ENCODE results near the gene FOXJ3. TPM values are rescaled to one million over a fixed set of nuclear protein-coding genes. Genes with fewer than 3 reads are reported as not detected.

The FOXJ3 gene
- total and polyA plus RNA-seq, 2 of the 13 experiments (the other 11 are each of a cell fraction or from before 2014, with no cell fraction given): 16.6 to 48.5 TPM

GRCh38 chr1:42258218-42258617, 76.8 kb downstream of the FOXJ3 start:
- ChIA-PET CTCF (ENCODE audit: low intra/inter-chr PET ratio, low total read pairs) (no interaction called here), POLR2A (no interaction called here)
- no peak for ATAC-seq
- Histone ChIP-seq H4K20me1 (ENCODE audit: insufficient read depth, low read length) (peaks cover 11% of the 10 kb centered on the region; the same call in 1 of the 2 replicates), H3K9me3 (ENCODE audit: low read length) (no peaks in the 10 kb centered on the region), H3K27ac (ENCODE audit: extremely low read length, insufficient read depth, low read length) (no peak overlapping the region), H3K4me3 (replicated peaks in 1 of 3; ENCODE audit: insufficient read depth in 1 of 3, low read depth in 2 of 3, low read length in 3 of 3) (no peak overlapping the region), H2AFZ (ENCODE audit: low read length) (no peak overlapping the region), H3K4me1 (ENCODE audit: insufficient read depth, low read length) (no peaks in the 10 kb centered on the region), H3K79me2 (ENCODE audit: insufficient read depth, low read length) (peaks cover 36% of the 10 kb centered on the region), H3K36me3 (replicated peaks in 1 of 2; ENCODE audit: control insufficient read depth in 1 of 2, insufficient read depth in 2 of 2, low read length in 2 of 2) (peaks cover 7 to 23% of the 10 kb centered on the region in 2 experiments; a peak in 4 of 5 replicates), H3K27me3 (ENCODE audit: control insufficient read depth in 1 of 2, insufficient read depth in 2 of 2, low read length in 2 of 2) (no peaks in the 10 kb centered on the region), H3K4me2 (ENCODE audit: low read depth, low read length) (no peak overlapping the region), H3K9ac (ENCODE audit: insufficient read depth, low read depth, low read length) (no peak overlapping the region)
- intact Hi-C loops (cut with micrococcal nuclease; ENCODE audit: unreplicated experiment) (no loop called here), in situ Hi-C loops (cut with HindIII; ENCODE audit: extremely low pct_ligation_motif_present, low pct_unique_long_range_greater_than_20kb) (no loop called here)
- no peak for DNase-seq (ENCODE audit: low spot score)
- WGBS (ENCODE audit: low lambda C conversion rate): 100% methylated on average over 1 of the region's 1 CpG
- no TSS peak for BruUV-seq (replicated peaks)
- FAIRE-seq: no peak
- TF ChIP-seq CREB3 (CRISPR knock-in tag; IDR thresholded peaks at IDR 0.05) (no peak), SP5 (CRISPR knock-in tag; IDR thresholded peaks at IDR 0.05; ENCODE audit: borderline replicate concordance, low read depth) (no peak), GATAD2A (CRISPR knock-in tag; IDR thresholded peaks at IDR 0.05) (no peak), ZBTB40 (IDR thresholded peaks at IDR 0.05) (no peak), ZBTB40 (CRISPR knock-in tag; IDR thresholded peaks at IDR 0.05) (no peak), KAT7 (CRISPR knock-in tag; IDR thresholded peaks at IDR 0.05; ENCODE audit: borderline replicate concordance) (no peak), JARID2 (CRISPR knock-in tag; IDR thresholded peaks at IDR 0.05; ENCODE audit: insufficient replicate concordance) (no peak), DZIP1 (CRISPR knock-in tag; IDR thresholded peaks at IDR 0.05) (no peak), ZNF878 (CRISPR knock-in tag; IDR thresholded peaks at IDR 0.05) (no peak), RORA (CRISPR knock-in tag; IDR thresholded peaks at IDR 0.05) (no peak), SMARCE1 (IDR thresholded peaks at IDR 0.05; ENCODE audit: borderline replicate concordance) (no peak)
